Urothelium cell line (cell line): Measurements from ENCODE around the gene GSDME.

Experiments
- DNase-seq: peaks from one replicate; pipeline ENCODE4 v3.0.0; 2011; ENCODE audit warnings: low spot score, mixed read lengths
- FAIRE-seq: peaks from 2 replicates; lab custom pipeline; 2011; peaks lifted over from hg19 to GRCh38; lab: Jason Lieb, UNC

The GSDME gene

GRCh38 chr7:24724451-24725190, 32.6 kb downstream of the GSDME start:
- DNase-seq (no peak), FAIRE-seq (no peak)

DNA sequence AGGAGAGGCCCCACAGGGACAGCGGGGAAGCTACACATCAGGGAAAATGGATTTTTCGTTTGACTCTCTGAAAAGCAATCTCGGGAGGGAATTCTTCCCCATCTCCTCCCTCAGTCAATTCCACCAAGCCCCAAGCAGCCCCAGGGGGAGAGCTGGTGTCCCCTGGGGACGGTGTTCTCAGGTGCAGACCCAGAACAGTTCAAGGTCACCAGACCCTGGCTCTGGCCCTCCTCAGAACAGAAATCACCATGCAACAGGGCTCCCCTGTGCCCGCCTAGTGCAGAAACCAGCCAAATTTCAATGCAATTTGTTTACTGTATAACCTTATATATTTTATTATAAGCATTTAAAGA, 34.1 kb downstream of the GSDME start:
- no peak for DNase-seq
- FAIRE-seq = no peak

GRCh38 chr7:24722386-24723177, 34.7 kb downstream of the GSDME start:
- FAIRE-seq (no peak), DNase-seq (no peak)

- no peak for DNase-seq
- no peak for FAIRE-seq
Measured at GRCh38 chr7:24721481-24722001, 35.7 kb downstream of the GSDME start.

- DNase-seq (no peak), FAIRE-seq (no peak)
Measured at GRCh38 chr7:24720283-24720682, 37.0 kb downstream of the GSDME start.

GRCh38 chr7:24718977-24719491, 38.2 kb downstream of the GSDME start:
- DNase-seq = no peak
- FAIRE-seq = peak; percentile 48

DNA sequence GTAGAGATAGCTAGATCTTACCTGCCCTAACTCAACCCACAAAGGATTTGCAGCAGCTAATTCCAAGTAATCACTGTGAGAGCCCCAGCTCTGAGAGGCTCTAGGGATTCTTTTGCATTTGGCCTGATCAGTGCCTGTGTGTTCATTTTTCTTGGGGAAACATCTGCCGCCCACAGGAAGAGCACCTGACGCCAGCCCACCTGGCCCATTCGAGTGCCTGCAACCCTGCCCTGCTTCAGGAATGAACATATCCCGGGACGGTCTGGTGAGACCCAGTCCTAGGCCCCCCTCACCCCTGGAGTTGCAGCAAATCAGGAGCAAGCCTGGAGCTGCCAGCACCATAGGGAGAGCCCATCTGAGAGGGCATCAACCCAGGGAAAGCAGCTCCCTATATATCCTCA, 38.8 kb downstream of the GSDME start:
- no peak for DNase-seq

DNA sequence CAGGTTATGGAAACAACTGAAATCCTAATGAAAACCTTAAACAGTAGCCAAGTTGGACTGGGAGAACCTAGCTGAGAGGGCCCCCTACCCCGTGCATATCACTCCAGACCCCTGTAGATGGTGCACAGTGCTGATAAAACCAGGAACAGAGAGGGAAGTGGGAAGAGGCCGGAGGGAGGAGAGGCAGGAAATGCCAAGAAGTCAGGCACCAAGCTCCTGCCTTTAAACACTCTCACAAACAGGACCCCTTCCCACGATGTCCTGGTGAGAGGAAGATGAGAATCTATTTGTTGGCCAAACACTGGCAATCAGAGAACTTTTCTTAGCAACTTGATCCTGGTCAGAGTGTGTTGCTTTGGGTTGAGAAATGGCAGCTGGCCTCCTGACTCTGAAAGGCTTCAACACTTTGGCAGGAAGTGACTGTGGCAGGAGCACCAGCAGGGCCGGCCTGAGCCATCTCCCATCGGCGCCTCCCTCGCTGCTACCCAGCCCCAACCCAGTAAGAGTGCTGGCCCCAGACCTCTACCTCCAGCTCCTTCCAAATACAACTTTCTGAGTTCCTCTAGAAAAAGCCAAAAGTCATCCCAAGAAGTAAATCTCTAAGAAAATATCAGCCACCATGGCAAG, 39.5 kb downstream of the GSDME start:
- no peak for FAIRE-seq

More for the DNA sequence above, 38.8 kb downstream of the GSDME start:
- FAIRE-seq = no peak

DNA sequence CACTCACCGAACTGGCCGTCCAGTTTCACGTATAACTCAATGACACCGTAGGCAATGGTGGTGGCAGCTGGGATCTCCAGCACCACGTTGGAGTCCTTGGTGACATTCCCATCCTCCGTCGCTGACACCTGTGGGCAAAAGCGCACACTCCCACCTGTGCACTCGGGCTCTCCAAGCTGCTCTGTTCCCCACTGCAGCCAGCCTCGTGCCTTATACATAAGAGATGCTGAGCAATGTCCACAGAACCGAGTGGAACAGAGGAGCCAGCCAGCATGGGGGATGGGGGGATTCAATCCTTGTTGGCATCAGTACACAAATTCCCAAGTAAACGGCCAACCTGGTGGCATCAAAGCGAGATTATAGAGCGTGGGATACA, 40.0 kb downstream of the GSDME start:
- DNase-seq = no peak

More for the DNA sequence above, 39.5 kb downstream of the GSDME start:
- no peak for DNase-seq

DNA sequence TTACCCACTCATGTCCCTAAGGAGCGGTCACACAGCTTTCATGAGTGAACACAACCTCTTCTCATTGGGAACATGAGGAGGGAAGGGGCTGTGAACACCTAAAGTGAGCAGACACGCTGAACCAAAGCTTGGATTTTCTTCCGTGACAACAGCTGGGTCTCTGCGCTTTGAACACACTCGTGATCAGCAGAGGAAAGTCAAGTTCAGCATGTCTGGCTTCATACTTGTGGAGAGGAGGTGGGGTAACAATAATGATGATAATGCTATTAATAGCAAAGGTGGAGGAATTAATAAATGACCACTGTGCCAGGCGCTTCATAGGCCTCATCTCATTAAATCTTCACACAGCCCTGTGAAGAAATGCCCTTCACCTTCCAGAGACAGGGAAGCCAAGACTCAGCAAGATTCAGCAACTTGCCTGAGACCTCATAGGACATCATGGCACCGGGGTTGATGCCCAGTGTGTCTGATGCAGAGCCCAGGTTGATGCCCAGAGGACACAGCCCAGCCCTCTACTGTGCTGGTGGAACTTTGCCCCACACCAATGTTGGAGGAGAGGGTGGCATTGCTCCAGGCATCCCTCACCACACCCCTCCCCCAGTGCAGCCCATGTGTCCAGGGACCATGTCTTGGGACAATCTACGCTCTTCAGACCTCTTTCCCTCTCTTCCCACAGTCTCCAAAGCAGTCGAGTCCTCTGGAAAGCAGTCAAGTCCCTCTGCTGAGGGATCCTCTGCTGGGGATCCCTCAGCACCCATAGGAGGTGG, 40.6 kb downstream of the GSDME start:
- DNase-seq (no peak), FAIRE-seq (peak; percentile 17)

More for the DNA sequence above, 40.0 kb downstream of the GSDME start:
- FAIRE-seq = peak; percentile 56

GRCh38 chr7:24715661-24716479, 41.4 kb downstream of the GSDME start:
- FAIRE-seq (peak; percentile 55), DNase-seq (peak; percentile 55)

DNA sequence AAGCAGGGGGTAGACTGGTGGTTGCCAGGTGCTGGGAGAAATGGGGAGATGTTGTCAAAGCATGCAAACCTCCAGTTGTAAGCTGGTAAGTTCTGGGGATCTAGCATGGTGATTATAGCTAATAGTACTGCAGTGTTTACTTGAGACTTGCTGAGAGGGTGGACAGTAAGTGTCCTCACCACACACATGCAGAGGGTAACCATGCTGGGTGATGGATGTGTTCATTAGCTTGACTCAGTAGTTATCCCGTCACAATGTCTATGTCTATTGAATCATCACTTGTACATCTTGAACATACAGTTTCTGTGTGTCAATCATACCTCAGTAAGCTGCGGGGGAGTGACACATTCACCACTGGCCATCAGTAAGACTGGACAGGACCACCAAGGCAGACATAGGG, 42.1 kb downstream of the GSDME start:
- FAIRE-seq = no peak
- no peak for DNase-seq

DNA sequence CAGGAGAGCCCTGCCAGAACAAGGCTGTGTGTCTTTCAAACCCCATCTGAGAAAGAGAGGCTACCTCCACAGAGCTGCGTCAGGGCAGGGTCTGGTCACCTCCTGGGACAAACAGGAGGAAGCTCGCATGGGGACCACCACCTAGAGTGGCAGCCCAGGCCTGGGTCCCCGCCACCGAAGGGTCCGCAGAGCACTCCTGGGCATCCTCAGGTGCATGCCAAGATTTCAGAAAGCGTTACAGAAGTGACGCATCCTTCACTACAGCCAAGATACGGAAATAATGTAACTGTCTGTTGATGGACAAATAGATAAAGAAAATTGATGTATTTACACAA, 42.6 kb downstream of the GSDME start:
- FAIRE-seq = no peak

DNA sequence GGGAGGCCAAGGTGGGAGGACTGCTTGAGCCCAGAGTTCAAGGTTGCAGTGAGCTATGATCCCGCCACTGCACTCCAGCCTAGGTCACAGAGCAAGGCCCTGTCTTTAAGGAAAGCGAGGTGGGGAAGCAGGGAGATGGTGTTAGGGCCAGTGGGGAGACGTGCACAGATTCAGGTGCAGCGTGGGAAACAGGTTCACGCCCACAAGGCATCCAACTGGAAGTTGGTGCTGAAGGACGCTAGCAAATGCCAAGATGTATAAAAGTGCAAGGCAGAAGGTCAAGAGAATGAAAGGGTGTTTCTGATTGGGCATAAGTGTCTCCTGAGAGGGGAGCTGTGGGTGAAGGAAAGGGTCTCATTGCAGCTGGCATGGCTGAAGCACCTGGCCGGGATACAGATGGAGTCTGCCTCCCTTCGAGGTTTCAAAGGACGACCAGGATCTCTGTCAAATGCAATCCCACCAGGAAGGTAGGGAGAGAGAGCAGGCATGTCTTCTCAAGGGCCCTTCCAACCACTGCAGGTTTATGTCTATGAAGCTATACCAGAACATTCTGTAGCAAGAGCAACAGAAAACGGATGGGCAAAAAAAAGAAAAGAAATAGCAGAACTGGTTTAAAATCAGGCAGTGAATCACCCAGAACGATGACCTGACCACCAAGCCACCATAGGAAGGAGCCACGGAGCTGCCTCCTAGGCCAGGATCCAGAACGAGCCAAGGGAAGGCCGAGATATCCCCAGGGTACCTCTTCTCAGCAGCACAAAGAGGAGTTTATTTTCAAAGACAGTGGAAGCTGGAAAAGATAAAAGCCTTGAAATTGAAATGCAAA, 43.2 kb downstream of the GSDME start:
- FAIRE-seq (no peak), DNase-seq (no peak)

More for the DNA sequence above, 42.6 kb downstream of the GSDME start:
- DNase-seq = no peak

GRCh38 chr7:24713039-24713793, 44.0 kb downstream of the GSDME start:
- DNase-seq (no peak), FAIRE-seq (no peak)

GRCh38 chr7:24709585-24710360, 47.5 kb downstream of the GSDME start:
- DNase-seq = no peak
- no peak for FAIRE-seq

GRCh38 chr7:24709051-24709450, 48.2 kb downstream of the GSDME start:
- no peak for FAIRE-seq
- no peak for DNase-seq
